HEK293T (cell line): ENCODE results near the gene TMEM37.

ENCODE experiments used
- CTCF ChIA-PET: fragments of 350-600 bp; formaldehyde crosslinking; extraction: SDS; loops from one replicate; lab custom pipeline; 2021; ENCODE audit warnings: antibody characterized with exemption, inconsistent platforms; lab: Yijun Ruan, JAX
- POLR2A ChIA-PET: fragments of 350-600 bp; formaldehyde crosslinking; extraction: SDS; loops from one replicate; lab custom pipeline; 2020; ENCODE audit warnings: antibody characterized with exemption, inconsistent platforms; lab: Yijun Ruan, JAX
- DNase-seq: peaks from one replicate; pipeline ENCODE4 v3.0.0; 2012; ENCODE audit warnings: mixed read lengths; ENCODE audit errors: extremely low spot score
- ARNT ChIP-seq: fragments of 450-650 bp; IDR thresholded peaks from 2 replicates; pipeline ENCODE4 v1.6.1; 2017; ENCODE audit warnings: mild to moderate bottlenecking
- BHLHE40 ChIP-seq: fragments of 450-650 bp; IDR thresholded peaks from 2 replicates; pipeline ENCODE4 v1.6.1; 2016; ENCODE audit warnings: mild to moderate bottlenecking, moderate library complexity, borderline replicate concordance
- CTBP1 ChIP-seq: fragments of 450-650 bp; IDR thresholded peaks from 2 replicates; pipeline ENCODE4 v1.6.1; 2016; ENCODE audit warnings: borderline replicate concordance
- ELF4 ChIP-seq: fragments of 450-650 bp; IDR thresholded peaks from 2 replicates; pipeline ENCODE4 v1.6.1; 2017; ENCODE audit warnings: antibody characterized with exemption
- FOXA1 ChIP-seq: fragments of 450-650 bp; IDR thresholded peaks from 2 replicates; pipeline ENCODE4 v1.6.1; 2016; ENCODE audit warnings: mild to moderate bottlenecking
- FOXK2 ChIP-seq: fragments of 450-650 bp; IDR thresholded peaks from 2 replicates; pipeline ENCODE4 v1.6.1; 2016; ENCODE audit warnings: mild to moderate bottlenecking
- FOXM1 ChIP-seq: fragments of 450-650 bp; IDR thresholded peaks from 2 replicates; pipeline ENCODE4 v1.6.1; 2017; ENCODE audit warnings: mild to moderate bottlenecking, borderline replicate concordance
- HDGF ChIP-seq: fragments of 450-650 bp; IDR thresholded peaks from 2 replicates; pipeline ENCODE4 v1.6.1; 2017; ENCODE audit warnings: antibody characterized with exemption, borderline replicate concordance
- L3MBTL2 ChIP-seq: fragments of 450-650 bp; conservative IDR thresholded peaks from 2 replicates; pipeline ENCODE4 v1.6.1; 2016; ENCODE audit warnings: mild to moderate bottlenecking
- LEF1 ChIP-seq: fragments of 450-650 bp; IDR thresholded peaks from 2 replicates; pipeline ENCODE4 v1.6.1; 2017; ENCODE audit warnings: mild to moderate bottlenecking, borderline replicate concordance
- NFRKB ChIP-seq: fragments of 450-650 bp; IDR thresholded peaks from 2 replicates; pipeline ENCODE4 v1.6.1; 2016; ENCODE audit warnings: mild to moderate bottlenecking, moderate library complexity
- SP1 ChIP-seq: fragments of 450-650 bp; IDR thresholded peaks from 2 replicates; pipeline ENCODE4 v1.6.1; 2017
- SUZ12 ChIP-seq: fragments of 450-650 bp; IDR thresholded peaks from 2 replicates; pipeline ENCODE4 v1.6.1; 2016; ENCODE audit warnings: mild to moderate bottlenecking
- TARDBP ChIP-seq: fragments of 450-650 bp; IDR thresholded peaks from 2 replicates; pipeline ENCODE4 v1.6.1; 2016
- ZNF384 ChIP-seq: fragments of 450-650 bp; IDR thresholded peaks from 2 replicates; pipeline ENCODE4 v1.6.1; 2016
- TF ChIP-seq, protein P1 (sequence below): fragments of 450-650 bp; IDR thresholded peaks from 2 replicates; pipeline ENCODE4 v1.6.1; 2016

The TMEM37 gene

GRCh38 chr2:119461811-119462210 lies 30.2 kb downstream of the TMEM37 start:
- POLR2A ChIA-PET: no interaction called here
- CTCF ChIA-PET: no interaction called here
- no peak for DNase-seq
- TF ChIP-seq, protein P1, sequence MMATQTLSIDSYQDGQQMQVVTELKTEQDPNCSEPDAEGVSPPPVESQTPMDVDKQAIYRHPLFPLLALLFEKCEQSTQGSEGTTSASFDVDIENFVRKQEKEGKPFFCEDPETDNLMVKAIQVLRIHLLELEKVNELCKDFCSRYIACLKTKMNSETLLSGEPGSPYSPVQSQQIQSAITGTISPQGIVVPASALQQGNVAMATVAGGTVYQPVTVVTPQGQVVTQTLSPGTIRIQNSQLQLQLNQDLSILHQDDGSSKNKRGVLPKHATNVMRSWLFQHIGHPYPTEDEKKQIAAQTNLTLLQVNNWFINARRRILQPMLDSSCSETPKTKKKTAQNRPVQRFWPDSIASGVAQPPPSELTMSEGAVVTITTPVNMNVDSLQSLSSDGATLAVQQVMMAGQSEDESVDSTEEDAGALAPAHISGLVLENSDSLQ: no peak
- TF ChIP-seq L3MBTL2 (no peak), BHLHE40 (no peak), SUZ12 (no peak), TARDBP (no peak), FOXK2 (no peak), FOXM1 (no peak)

GRCh38 chr2:119462574-119462973 lies 30.9 kb downstream of the TMEM37 start:
- DNase-seq: no peak
- no peak for TF ChIP-seq ZNF384
- TF ChIP-seq, protein P1: no peak
- TF ChIP-seq SUZ12: no peak
- TF ChIP-seq BHLHE40: no peak
- TF ChIP-seq FOXM1: no peak
- TF ChIP-seq NFRKB: no peak
- no peak for TF ChIP-seq SP1
- TF ChIP-seq ARNT: no peak
- TF ChIP-seq CTBP1: no peak
- TF ChIP-seq HDGF: no peak
- CTCF ChIA-PET: no interaction called here
- POLR2A ChIA-PET: no interaction called here

DNA sequence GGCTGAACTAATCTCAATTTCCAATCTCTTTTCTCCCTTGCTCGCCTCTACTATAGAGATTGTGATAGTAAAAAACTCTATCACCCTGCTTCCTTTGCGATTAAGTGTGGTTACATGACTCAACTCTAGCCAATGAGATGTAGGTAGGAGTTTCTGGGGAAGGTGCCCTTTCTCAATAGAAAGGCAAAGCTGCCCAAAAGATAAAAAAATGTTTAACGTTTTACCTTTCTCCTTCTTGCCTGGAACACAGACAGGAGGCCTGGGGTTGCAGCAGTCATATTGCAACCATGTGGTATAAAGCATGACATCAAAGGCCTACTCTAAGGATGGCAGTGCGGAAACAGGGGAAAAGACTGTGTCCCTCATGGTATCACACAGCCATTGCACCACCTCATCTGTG lies 31.5 kb downstream of the TMEM37 start:
- ChIA-PET POLR2A (no interaction called here), CTCF (no interaction called here)
- DNase-seq: no peak
- TF ChIP-seq HDGF: no peak
- no peak for TF ChIP-seq ZNF384
- no peak for TF ChIP-seq SUZ12
- TF ChIP-seq LEF1: no peak
- TF ChIP-seq BHLHE40: no peak

DNA sequence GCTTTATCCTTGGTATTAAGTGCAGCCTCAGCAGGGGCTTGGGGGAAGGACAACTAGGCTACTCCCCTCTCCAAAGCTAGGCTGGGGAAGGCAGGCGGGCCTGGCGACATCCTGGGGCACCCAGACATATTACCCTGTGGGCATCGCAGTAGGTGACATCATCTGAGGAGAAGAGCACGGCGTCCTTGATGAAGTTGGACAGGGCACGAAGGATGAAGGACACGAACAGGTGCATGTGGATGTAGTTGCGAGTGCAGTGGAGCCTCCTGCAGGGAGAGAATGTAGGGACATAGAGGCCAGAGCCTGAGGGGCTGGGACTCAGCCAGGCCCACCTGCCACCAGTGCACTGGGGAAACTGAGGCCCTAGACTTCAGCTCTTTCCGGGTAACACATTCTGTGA lies 32.3 kb downstream of the TMEM37 start:
- TF ChIP-seq SP1 (no peak), FOXM1 (no peak), ELF4 (no peak), SUZ12 (no peak), FOXK2 (no peak), LEF1 (no peak), NFRKB (no peak), TARDBP (no peak), BHLHE40 (no peak), FOXA1 (no peak), ZNF384 (no peak), CTBP1 (no peak), ARNT (no peak), L3MBTL2 (no peak), HDGF (no peak)
- TF ChIP-seq, protein P1: no peak
- no peak for DNase-seq
- POLR2A ChIA-PET: no interaction called here
- CTCF ChIA-PET: no interaction called here

DNA sequence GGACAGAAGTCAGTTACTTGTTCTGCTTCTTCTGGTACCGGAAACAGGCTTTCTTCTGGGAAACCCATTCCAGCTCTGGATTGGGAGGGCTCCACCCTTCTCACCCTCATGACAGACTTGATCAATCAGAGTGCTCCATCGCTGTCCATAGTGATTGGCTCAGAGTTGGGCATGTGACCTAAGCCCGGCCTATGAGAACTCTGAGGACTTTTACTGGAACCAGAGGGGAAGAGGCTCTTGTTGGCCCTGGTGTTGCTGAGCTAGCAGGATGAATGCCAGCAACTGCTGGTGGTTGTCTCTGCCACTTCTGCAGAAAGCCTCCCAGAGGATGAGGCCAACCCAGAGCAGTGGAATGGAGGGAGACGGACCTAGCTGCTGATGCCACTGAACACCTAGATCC lies 33.3 kb downstream of the TMEM37 start:
- ChIA-PET POLR2A (no interaction called here), CTCF (no interaction called here)
- no peak for DNase-seq
- no peak for TF ChIP-seq BHLHE40
- TF ChIP-seq, protein P1: no peak
- no peak for TF ChIP-seq SP1
- no peak for TF ChIP-seq TARDBP
- TF ChIP-seq ZNF384: no peak
- TF ChIP-seq LEF1: no peak
- no peak for TF ChIP-seq ARNT
- no peak for TF ChIP-seq ELF4
- TF ChIP-seq SUZ12: no peak
- no peak for TF ChIP-seq NFRKB
- no peak for TF ChIP-seq FOXM1
- no peak for TF ChIP-seq FOXK2

GRCh38 chr2:119465687-119466086 lies 34.0 kb downstream of the TMEM37 start:
- POLR2A ChIA-PET: no interaction called here
- no peak for DNase-seq
- TF ChIP-seq FOXK2 (no peak), SUZ12 (no peak), CTBP1 (no peak), TARDBP (no peak), BHLHE40 (no peak)
- CTCF ChIA-PET: no interaction called here
